Jurkat, Clone E6-1 (cell line): ENCODE results near the gene CAMK2D.
A peak's percentile ranks its signal among the peaks of the same experiment; 100 is the strongest.

Source experiments
- DNase-seq: peaks from one replicate; pipeline ENCODE4 v3.0.0-alpha.2; 2011; ENCODE audit warnings: low read depth, low spot score
- H3K4me3 ChIP-seq: 2 replicates; pipeline ENCODE4 v1.5.1; 2011; ENCODE audit warnings: mild to moderate bottlenecking, low read length, control low read depth, moderate library complexity

The CAMK2D gene

GRCh38 chr4:113474017-113474416 lies 287.5 kb downstream of the CAMK2D start:
- H3K4me3 ChIP-seq = no peak overlapping the region
- no peak for DNase-seq

DNA sequence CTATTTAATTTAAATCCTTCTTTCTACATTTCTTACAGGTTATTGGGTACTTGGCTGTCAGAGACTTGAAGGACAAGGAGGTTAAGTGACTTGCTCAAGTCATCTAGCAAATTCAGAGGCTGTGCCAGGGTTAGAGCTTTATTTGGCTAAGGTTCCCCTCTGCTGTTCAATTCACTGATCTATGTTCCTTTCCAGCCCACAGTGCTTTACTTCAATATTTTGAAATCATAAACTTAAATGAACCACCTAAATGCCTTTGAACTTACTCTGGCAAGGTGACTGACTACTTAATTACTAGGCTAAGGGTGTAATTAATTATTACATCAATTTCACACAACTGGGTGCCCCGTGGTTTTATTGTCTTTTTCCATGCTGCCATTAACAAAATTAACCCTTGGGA lies 288.7 kb downstream of the CAMK2D start:
- no peak overlapping the region for H3K4me3 ChIP-seq
- no peak for DNase-seq

DNA sequence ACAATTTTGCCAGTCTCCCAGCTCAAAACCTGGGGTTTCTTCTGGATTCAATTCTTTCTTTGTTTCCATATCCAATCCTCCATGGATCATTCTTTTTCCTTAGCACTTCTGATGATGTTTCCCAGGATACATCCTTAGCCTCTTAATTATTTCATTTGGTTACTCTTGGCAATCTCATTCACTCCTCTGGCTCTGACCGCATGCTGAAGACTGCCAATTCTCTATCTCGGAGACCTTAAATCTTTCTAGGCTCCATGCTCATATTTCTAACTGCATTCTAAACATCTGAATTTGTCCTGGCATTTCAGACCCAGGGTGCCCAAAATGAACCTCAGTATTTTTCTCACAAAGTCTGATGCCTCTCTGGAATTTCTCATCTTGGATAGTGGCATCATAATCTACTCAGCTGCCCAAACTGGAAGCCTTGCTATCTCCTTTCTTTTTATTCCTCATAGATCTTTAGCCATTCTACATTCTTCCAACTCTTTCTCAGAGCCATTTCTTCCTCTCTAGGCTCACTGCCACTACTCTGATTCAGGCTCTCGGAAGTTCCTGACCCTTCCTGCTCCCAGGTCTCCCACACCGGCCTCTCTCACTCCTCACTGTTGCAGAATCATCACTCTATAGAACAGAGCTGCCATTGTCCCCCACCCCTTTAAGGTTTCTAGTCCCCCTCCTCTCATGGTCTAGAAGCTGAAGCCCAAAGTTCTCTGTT lies 290.2 kb downstream of the CAMK2D start:
- no peak for DNase-seq
- H3K4me3 ChIP-seq = no peak overlapping the region

- DNase-seq = no peak
- no peak overlapping the region for H3K4me3 ChIP-seq
Measured at GRCh38 chr4:113469926-113470325, 291.6 kb downstream of the CAMK2D start.

GRCh38 chr4:113469023-113469390 lies 292.5 kb downstream of the CAMK2D start:
- no peak for DNase-seq
- H3K4me3 ChIP-seq = no peak overlapping the region

DNA sequence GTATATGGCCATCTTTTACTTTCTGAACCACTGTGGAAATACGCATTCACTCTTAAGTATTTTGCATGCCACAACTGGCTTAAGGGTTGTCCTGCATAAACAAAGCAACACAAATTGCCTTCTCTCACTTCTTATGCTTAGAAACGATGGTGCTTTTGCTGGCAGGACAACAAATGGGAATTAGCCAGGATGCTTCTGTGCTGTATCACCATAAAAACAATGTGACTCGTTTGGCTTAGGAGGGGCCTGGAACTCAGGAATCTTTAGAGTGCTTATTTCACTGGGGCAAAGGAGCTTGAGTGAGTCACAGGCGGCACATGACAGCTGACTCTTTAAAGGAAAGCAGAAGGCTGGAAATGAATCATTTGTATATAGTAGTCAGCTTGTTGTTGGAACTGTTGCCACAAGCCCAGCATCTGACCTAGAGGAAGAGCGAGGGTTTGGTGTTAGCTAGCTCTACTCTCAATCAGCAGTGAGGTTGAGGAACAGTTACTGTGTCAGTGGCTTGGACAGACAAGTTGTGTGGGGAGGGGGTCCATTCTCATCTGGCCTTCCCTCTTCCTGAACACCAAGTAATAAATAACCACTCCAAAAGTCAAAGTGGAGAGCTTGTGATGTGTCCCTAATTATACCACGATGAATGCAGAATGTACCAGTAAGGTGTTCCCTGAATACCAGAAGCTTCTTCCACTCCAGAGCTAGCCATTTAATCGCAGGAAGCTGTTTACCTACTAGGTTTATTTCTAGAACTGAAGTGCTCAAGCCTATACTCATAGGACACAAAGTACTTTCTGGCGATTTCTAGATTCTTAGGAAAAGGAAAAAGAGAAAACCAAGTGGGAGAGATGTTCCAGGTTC lies 293.1 kb downstream of the CAMK2D start:
- H3K4me3 ChIP-seq = no peak overlapping the region
- DNase-seq = no peak

DNA sequence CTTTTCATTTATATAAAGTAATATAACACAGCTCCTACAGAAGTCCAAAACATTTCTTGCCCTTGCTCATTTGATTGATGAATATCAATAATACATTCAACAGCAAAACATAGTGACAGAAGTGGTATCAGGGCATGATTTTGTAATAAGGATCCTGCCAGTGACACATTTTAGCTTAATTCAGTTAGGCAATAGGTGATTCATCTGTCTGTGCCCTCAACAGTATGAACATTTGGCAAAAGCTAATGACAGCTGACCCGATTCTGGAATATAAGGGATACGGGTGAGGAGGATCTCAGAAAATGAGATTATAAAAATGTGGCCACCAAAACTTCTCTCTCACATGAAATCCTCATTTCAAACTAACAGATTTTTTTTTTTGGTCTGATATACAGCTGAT lies 294.0 kb downstream of the CAMK2D start:
- H3K4me3 ChIP-seq = no peak overlapping the region
- no peak for DNase-seq

DNA sequence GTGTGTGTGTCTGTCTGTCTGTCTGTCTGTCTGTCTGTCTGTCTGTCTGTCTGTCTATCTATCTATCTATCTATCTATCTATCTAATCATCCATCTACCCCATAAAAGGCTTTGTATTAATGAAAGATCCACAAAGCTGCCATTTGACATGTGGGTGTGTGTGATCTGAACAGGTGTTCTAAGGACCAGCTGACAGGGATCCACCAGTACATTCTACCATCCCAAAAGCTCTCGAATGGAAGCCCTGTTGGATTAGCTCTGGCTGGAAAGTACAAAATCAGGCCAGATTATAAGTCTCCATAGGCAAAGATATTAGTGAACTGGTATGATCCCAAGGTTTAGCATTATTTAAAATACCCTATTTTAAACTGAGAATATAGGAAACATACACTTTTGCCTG lies 299.3 kb downstream of the CAMK2D start:
- DNase-seq = no peak
- H3K4me3 ChIP-seq = no peak overlapping the region

DNA sequence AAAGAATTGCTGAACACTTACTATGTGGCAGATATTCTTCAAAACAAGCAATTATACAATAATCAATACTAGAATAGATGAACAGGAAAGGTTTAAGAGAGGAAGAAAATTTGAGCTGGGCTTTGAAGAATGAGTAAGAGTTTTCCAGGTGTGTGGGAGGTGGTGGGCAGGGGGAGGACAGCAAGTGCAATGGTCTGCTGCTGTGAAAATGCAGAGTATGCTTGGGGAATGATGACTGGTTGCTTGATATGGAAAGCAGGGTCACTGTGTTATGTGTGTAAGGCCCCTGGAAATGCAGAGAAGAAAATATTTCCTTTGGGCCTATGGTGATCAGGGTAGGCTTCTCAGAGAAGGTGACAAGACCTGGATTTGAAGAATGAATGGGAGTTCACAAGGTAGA lies 300.3 kb downstream of the CAMK2D start:
- H3K4me3 ChIP-seq = no peak overlapping the region
- no peak for DNase-seq

DNA sequence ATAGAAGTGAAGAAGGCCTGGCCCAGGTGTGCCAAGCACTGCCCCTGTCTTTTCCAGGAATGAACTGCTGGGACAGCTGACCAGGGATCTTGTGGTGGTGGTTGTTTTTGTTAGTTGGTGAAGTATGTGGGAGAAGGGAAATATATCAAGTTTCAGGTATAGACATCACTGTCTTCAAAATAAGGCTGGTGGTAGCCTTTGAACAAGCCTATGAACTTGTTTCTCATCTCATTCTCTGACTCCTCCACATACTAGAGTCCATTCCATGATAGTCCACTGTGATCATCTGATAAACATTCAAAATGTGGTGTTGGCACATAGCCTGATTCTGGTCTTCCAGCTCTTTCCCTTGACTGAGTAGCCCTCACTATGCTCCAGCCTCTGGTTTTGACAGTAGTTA lies 303.7 kb downstream of the CAMK2D start:
- no peak for DNase-seq
- H3K4me3 ChIP-seq = no peak overlapping the region

- no peak for DNase-seq
- H3K4me3 ChIP-seq = no peak overlapping the region
Measured at GRCh38 chr4:113457121-113457520, 304.4 kb downstream of the CAMK2D start.

DNA sequence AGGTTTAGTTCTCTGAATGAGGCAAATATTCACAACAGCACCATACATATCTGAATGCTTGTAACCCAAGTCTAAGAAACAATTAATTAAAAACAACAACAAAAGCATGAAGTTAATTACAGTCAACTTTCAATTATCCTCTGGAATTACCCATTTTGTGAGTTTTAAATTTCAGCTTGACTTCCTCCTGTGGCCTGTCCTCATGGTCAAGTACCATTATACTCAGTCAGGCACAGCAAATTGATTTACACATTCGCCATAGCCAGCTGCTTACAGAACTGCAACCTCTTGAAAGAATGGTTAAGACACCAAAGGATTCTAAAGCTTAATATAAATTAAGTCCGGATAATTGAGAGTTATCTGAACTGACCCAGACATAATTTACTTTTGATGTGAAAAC lies 306.5 kb downstream of the CAMK2D start:
- H3K4me3 ChIP-seq = no peak overlapping the region
- no peak for DNase-seq

DNA sequence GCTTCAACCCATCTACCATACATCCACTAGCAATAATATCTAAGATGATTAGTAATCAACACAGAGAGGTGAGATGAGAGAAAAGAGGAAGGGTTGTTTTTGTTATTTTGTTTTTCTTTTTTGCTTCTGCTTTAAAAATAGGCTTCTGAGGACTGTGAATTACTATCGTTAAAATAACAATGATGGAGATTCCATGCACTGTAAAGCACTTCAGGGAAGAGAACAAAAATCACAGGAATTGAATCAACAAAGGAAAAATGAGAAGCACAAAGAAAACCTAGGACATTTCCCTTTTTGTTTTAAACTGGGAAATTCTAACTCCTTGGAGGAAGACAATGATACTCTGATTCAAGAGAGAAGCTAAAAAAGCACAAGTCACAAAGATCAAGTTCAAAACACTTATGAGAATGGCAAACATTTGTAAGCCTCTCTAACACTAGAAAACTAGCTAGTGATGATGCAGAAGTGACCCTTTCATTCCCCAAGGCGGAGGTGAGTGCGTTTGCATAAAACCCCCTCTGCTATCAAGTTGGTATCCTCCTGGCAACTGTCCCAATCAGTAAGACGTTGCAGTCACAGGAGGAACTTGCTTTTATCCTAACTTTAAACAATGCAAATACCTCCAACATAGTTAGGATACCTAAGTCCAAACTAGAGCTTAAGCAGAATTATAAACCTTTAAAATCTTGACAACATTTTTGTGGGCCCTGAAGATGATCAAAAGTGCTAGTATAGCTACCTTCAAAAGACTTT lies 308.5 kb downstream of the CAMK2D start:
- H3K4me3 ChIP-seq = no peak overlapping the region
- DNase-seq = peak; percentile 26

DNA sequence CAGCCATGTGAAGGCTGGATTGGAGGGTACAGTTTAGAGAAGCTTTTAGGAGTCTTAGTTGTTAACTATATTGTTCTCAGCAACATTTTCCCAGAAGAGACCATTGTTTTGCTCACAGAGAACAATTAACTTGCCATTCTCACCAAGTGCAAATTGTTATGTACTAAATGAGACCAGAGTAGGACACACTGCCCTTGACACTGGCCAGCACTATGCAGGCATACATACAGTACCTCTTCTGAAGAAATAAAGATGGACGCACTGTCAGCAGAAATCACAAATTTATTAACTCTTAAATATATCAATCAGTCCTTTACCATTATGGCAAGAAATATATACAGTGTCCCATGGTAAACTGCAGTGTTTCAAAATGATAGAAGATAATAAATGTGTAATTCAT lies 309.4 kb downstream of the CAMK2D start:
- no peak overlapping the region for H3K4me3 ChIP-seq
- no peak for DNase-seq

GRCh38 chr4:113450295-113451080 lies 311.1 kb downstream of the CAMK2D start:
- no peak for DNase-seq
- H3K4me3 ChIP-seq = no peak overlapping the region

- no peak overlapping the region for H3K4me3 ChIP-seq
- no peak for DNase-seq
Measured at GRCh38 chr4:113449410-113449974, 312.0 kb downstream of the CAMK2D start.

GRCh38 chr4:113447769-113448168 lies 313.8 kb downstream of the CAMK2D start:
- DNase-seq = no peak
- no peak overlapping the region for H3K4me3 ChIP-seq

DNA sequence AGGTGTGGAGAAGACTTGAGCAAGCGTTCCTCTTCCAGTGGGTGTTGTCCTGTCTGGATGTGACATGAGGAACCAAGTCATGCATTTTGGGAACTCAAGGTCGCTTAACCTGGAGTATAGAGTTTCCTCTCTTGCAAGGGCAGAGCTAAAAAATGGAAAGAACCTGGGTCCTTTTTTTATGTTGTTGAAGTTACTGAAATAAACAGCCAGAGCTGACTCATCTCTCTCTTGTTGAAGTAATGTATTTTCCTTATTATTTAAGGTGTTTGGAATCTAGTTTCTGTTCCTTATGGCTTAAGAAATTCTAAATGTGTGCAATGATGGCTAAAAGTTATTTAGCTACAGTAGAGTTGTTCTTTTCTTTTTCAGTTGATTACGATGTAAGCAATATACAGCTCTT lies 314.5 kb downstream of the CAMK2D start:
- no peak for DNase-seq
- H3K4me3 ChIP-seq = no peak overlapping the region

DNA sequence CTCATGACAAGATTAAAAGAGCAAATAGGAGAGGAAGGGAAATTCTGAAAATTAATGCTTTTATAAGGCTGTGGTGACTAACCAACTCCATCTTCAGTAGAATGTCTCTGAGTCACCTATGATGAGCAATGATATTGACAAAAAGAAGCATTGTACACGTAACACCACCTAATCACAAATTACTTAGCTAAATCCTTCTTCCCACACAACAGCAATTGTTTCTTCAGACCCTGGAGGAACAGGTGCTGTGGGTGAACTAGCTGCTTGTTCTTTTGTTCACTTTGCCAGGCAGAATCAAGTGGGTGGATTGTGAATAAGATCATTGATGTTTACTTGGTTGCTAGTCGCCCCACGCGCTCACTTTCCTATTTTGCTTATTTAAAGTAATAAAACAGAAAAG lies 315.5 kb downstream of the CAMK2D start:
- H3K4me3 ChIP-seq = no peak overlapping the region
- no peak for DNase-seq
